ENCODE results near the gene FOXJ3.
"Not testable (repeated sequence)": the region's sequence is repeated elsewhere in the genome, so short reads cannot be mapped to it uniquely, and the experiment has no call there.

FOXJ3 gene

GRCh38 chr1:42209526-42210251, 125.3 kb downstream of the FOXJ3 start:
- H3K4me3 ChIP-seq (ENCODE audit: low read length), result no peak overlapping the region
- TF ChIP-seq CTCF (IDR thresholded peaks at IDR 0.05; ENCODE audit: insufficient read depth, low read depth, low read length, missing control alignments), result no peak
- no peak for DNase-seq (ENCODE audit: low read depth)

DNA sequence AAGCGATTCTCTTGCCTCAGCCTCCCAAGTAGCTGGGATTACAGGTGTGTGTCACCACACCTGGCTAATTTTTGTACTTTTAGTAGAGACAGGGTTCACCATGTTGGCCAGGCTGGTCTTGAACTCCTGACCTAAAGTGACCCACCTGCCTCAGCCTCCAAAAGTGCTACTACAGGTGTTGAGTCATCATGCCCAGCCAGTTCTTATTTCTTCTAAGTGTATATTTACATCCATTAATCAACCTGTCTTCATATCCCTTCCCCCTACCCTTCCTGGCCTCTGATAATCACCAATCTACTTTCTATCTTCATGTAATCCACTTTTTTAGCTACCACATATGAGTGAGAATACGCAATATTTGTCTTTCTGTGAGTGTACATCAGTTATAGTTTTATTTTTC, 128.1 kb downstream of the FOXJ3 start:
- not testable (repeated sequence) for DNase-seq (ENCODE audit: low read depth); H3K4me3 ChIP-seq (ENCODE audit: low read length)

GRCh38 chr1:42206164-42206563, 128.9 kb downstream of the FOXJ3 start:
- peak; percentile 84 for DNase-seq (ENCODE audit: low read depth)
- no peak overlapping the region for H3K4me3 ChIP-seq (ENCODE audit: low read length)
- TF ChIP-seq CTCF (IDR thresholded peaks at IDR 0.05; ENCODE audit: insufficient read depth, low read depth, low read length, missing control alignments), result no peak

GRCh38 chr1:42201986-42202385, 133.0 kb downstream of the FOXJ3 start:
- TF ChIP-seq CTCF (IDR thresholded peaks at IDR 0.05; ENCODE audit: insufficient read depth, low read depth, low read length, missing control alignments), result no peak
- H3K4me3 ChIP-seq (ENCODE audit: low read length), result no peak overlapping the region
- no peak for DNase-seq (ENCODE audit: low read depth)

DNA sequence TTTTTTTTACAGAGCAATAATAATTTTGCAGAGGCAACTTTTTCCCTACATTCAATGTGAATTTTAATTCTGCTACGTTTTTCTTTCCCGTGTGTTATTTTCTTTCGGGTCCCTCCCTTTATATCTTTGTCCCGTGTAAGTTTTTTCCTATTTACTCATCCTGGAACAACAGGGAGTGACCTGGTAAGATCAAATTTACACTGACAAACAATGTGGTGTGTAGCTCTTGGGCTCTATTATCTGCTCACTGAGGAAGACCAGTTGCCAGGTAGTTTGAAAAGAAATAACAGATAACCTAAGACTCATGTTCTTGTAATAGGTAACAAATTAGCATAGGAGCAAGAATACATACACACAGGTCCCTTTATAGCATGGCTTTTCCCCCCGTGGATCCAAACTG, 136.8 kb downstream of the FOXJ3 start:
- H3K4me3 ChIP-seq (ENCODE audit: low read length), result no peak overlapping the region
- no peak for TF ChIP-seq CTCF (IDR thresholded peaks at IDR 0.05; ENCODE audit: insufficient read depth, low read depth, low read length, missing control alignments)
- DNase-seq (ENCODE audit: low read depth), result no peak

- no peak for TF ChIP-seq CTCF (IDR thresholded peaks at IDR 0.05; ENCODE audit: insufficient read depth, low read depth, low read length, missing control alignments)
- H3K4me3 ChIP-seq (ENCODE audit: low read length), result no peak overlapping the region
- DNase-seq (ENCODE audit: low read depth), result peak; percentile 57
Observed at GRCh38 chr1:42195841-42196240, 139.2 kb downstream of the FOXJ3 start.

- H3K4me3 ChIP-seq (ENCODE audit: low read length), result no peak overlapping the region
- DNase-seq (ENCODE audit: low read depth), result no peak
- no peak for TF ChIP-seq CTCF (IDR thresholded peaks at IDR 0.05; ENCODE audit: insufficient read depth, low read depth, low read length, missing control alignments)
Observed at GRCh38 chr1:42192106-42192505, 142.9 kb downstream of the FOXJ3 start.

Measured in epithelial cell of esophagus (primary cell).